Measurements from ENCODE around the gene SLC9C1.

The SLC9C1 gene

DNA sequence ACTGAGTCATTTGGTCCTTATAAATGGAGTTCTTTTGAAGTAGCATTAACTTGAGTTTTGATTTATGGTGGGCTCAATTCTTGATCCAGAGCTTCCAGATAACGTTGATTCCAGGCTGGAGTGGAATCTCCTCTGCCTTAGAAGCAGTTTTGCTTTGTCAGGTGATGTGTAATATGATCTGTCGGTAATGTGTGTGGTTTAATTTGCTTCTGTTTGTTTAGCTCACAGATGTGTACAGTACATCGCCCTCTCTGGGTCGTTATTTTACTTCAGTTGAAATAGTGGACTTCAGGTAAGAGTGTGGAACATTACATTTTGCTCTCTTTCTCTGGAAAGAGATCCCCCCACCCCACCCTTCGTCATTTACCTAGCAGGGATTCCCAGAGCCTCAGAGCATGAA, 184.7 kb downstream of the SLC9C1 start:
- DNase-seq (ENCODE audit: low read depth), result no peak

DNA sequence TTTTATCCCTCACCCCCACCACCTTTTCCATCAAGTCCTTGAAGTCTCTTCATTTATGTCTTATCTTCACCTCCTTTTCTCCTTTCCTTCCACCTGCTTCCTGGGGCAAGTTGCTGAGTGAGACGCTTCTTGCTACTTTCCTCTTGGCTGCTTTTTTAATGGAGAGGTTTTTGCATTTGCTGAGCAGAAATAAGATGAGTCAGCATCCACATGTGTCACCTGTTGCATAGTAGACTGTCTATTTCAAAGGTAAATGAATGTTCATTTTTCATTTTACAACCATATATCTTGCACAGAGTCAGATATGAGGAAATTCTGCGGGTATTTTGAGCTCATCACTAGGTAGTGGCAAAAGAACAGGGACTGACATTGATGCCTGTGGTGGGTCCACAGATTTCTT, 189.2 kb downstream of the SLC9C1 start:
- DNase-seq (ENCODE audit: low read depth), result no peak

DNA sequence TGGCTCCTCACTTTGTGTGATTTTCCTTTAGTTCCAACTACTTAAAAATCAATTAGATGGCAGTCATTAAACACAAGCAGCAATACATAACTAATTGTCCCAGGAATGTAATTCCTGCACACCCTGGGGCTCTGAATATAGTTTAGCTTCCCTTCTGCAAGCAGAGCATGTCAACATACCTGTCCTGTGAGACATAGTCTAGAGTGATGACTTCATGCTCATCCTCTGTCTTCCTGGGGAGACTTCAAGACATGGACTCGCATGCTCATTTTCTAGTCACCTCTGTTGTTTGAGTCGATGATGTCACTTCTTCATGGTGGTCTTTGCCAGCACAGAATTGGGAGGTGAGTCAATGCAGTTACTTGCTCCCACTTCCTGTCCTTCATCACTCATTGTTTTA, 192.1 kb downstream of the SLC9C1 start:
- no peak for DNase-seq (ENCODE audit: low read depth)

DNA sequence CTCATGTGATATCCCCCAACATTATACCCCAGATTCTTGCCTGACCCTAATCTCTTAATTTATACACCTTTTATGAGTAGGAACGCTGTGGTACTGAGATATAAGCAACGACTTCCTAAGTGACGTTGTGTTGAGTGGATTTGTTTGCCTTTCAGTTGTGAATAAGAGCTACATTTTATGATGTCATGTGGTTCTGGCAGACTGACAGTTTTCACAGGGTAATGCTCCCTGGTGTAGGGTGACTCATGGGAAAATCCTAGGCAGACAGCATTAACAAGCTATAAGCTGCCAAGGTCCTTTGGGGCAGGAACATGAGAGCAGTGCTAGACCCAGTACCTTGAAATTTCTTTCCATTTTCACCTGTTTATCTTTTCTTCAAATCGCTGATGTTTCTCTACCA, 196.6 kb downstream of the SLC9C1 start:
- DNase-seq (ENCODE audit: low read depth), result no peak

DNA sequence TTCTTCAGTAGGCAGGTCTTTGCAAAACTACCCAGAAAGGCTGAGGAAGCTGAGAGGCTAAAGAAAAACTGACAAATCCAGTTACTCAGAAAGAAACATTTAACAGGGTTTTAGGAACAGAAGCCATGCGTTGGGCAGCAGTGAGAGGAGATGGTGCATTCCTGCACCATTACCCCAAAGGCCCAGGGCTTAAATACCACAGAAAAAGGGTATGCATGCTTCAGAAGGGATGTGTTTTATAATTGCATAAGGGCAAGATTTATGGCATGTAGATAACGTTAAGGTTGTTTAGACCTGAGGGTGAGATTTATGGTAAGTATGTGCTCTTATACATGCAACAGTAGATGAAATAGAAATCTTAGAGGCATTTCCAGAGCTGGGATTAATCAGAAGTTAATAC, 197.8 kb downstream of the SLC9C1 start:
- DNase-seq (ENCODE audit: low read depth), result no peak

DNA sequence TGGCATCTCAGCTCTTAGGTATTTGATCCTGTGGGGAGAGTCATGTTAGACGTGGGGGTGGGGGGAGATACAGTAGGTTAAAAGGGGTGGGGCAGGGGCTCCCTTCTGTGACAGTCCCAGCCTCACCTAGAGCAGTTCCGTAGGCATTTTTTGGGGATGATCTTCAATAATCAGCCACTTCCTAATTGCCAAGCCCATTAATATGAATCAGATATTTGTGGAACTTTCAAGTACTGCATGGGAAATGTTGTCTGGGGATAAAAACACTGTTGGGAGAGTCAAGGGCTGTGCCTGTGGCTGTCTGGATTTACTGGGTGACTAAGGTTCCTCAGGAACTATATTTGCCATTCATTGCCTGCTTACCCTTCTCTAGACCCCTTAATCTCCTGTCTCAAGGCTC, 198.3 kb downstream of the SLC9C1 start:
- DNase-seq (ENCODE audit: low read depth), result no peak

DNA sequence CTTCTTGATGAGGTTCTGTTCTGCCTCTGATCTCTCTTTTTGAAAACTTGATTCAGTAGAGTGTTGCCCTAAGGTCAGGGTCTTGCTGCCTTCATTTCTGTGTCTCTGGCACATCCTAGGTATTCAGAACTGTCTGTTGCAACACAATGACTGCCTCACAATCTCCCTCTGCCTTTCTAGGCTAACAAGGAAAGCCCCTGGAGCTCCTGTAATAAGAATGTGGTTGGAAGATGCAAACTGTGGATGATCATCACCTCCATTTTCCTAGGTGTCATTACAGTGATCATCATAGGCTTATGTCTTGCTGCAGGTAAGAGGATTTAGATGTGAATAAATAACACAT, 200.9 kb downstream of the SLC9C1 start:
- DNase-seq (ENCODE audit: low read depth), result no peak

DNA sequence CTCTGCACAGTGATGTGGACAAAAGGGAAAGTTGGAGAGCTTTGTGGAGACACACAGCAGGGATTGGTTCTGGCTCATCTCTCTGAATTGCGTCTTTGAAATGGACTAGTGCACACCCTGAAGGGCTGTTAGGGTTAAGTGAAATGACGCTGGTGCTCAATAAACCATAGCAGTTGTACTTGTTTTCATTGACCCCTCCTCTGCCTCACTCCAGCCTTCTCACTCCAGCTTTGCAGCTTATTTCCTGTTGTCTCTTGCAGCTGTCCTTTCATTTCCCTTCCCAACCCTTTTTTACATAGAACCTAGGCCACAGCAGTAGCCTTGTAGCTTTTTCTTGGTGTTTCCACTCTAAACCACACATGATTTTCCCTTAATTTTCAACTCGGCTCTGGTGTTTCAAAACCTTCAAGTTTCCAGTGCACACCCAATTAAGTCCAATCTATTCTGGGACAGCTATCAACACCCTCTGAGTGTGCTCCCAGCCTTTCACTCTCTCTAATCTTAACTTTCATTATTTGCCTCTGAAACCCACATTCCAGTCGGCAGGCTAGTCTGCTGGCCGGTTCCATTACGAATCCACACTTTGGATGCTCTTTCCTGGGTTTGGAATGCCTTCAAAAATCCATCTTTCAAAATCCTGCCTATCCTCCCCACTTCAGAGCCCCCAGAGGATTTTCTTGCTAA, 201.4 kb downstream of the SLC9C1 start:
- no peak for DNase-seq (ENCODE audit: low read depth)

DNA sequence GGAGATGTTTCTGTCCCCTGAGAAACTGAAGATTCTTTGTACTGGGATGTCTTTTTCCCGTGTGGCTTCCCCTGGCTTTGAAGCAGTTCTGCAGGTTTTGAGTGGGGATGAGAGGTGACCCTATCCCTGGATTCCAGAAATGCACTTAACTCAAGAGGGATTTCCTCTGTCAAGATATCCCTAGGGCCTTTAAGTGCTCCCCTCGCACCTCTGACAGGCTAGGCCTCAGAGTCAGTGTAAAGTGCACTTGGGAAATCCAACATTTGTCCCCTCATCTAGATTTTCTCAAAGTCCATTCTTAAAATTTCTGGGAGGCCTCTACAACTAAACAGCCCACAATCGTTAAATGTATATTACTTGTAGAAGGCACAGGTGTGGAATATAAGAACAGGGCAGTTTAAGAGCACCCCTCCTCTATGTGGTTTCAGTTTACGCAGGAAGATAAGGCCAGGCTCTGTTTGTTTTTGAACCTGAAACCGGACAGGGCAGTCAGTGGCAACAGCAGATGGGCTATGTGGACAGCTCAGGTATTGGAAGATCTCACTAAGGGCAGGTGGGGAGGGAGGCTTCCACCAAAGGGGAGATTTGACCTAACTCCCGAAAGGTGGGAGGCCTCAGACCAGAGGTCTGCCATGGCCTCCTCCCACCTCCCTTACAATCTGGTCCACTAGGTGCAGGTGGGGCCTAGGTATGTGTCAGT, 203.0 kb downstream of the SLC9C1 start:
- DNase-seq (ENCODE audit: low read depth), result no peak

Measured in stimulated activated CD8-positive, alpha-beta memory T cell treated with anti-CD3 and anti-CD28 coated beads, Interleukin-4, amount 100 ng/mL, for 24 hours (primary cell).